Coronary artery (tissue), 2 donors: ENCODE measurements around the gene NTMT1.

Source experiments
- DNase-seq: peaks from one replicate; pipeline ENCODE4 v3.0.0-alpha.2; 2017; ENCODE audit warnings: low spot score
- H3K27ac ChIP-seq, 2 donors: fragments of 200-600 bp; sonication (generic); one replicate each; pipeline ENCODE4 v1.5.1; 2016 to 2019
- H3K4me3 ChIP-seq: fragments of 200-600 bp; sonication (generic); 2 replicates; pipeline ENCODE4 v1.5.1; 2016; ENCODE audit warnings: mild to moderate bottlenecking, moderate library complexity
- CTCF ChIP-seq: fragments of 200-600 bp; sonication (generic); IDR thresholded peaks from one replicate; pipeline ENCODE4 v1.5.1; 2019; ENCODE audit warnings: antibody characterized with exemption

Gene NTMT1

GRCh38 chr9:129626079-129626624 lies at the start of gene NTMT1:
Gene NTMT1 (plus strand): TSS chr9:129626163. CDS start chr9:129632704, 6,541 bp downstream.
- peak within 1 kb of the TSS; percentile 90 to 95 for H3K27ac ChIP-seq
- peak; percentile 91 for DNase-seq
- H3K4me3 ChIP-seq, result peak within 1 kb of the TSS; percentile 79
- TF ChIP-seq CTCF, result no peak

DNA sequence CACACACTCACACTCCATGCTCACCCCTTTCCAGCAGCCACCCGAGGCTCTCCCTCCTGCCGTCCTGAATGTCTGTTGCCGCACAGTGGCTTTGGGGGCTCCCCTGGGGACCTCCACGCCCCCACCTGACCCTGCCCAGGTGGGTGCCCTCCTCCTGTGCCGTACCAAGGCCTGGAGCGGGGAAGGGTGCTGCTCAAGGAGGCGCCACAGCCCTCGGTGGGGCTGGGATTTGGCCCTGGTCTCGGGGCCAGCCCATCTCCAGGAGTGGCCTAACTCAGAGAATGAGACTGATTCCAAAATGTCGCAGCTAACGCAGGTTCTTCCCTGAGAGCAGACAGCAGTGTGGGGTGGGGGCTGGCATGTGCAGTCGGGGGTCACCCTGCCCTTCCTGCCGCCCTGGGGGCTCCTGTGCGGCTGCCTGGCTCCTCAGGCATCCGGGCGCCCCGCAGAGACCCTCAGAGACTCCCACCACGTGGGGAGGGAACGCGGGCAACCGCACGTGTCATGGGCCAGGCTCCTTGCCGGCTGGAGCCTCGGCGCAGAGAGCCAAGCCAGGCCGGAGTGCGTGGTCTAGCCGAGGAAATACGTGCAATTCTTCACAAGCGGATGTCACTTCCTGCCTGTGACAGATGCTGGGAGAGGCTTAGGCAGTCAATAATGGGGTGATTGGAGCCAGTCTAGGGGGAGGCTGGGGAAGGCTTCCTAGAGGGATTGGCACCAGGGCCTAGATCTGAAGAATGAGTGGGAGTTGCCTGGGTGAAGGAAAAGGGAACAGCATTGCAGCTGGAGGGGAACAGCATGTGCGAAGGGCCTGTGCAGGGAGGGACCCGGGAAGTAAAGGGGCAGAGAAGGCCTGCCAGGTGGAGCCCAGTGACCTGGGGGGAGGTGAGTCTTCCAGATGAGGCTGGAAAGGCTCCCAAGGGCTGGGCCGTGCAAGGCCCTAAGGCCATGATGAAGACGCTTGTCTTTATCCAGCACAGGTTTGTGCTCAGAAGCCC lies 49.1 kb upstream of the NTMT1 start:
- DNase-seq, result peak; percentile 69
- H3K4me3 ChIP-seq, result no peak overlapping the region
- H3K27ac ChIP-seq, result no peak overlapping the region
- TF ChIP-seq CTCF, result no peak

DNA sequence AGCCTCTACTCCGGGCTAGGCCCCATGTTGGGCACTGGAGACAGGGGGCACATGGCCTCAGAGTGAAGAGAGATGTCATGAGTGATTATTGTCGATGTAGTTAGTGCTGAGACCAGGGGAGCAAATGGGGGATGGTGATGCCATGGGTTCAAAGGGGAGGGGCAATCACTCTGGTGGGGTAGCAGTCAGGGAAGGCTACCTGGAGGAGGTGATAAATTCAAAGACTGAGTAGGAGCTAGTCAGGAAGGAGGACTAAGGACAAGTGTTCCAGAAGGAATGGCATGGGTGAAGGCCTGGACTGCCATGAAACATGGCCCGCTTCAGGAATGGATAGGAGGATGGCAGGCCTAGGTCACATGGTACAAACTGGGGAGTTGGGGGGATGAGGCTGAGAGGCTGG lies 46.7 kb upstream of the NTMT1 start:
- DNase-seq, result no peak
- no peak for TF ChIP-seq CTCF
- Histone ChIP-seq H3K4me3 (no peak overlapping the region), H3K27ac (no peak overlapping the region)

- no peak for DNase-seq
- Histone ChIP-seq H3K4me3 (no peak overlapping the region), H3K27ac (no peak overlapping the region)
- no peak for TF ChIP-seq CTCF
Observed at GRCh38 chr9:129580211-129580915, 45.6 kb upstream of the NTMT1 start.

DNA sequence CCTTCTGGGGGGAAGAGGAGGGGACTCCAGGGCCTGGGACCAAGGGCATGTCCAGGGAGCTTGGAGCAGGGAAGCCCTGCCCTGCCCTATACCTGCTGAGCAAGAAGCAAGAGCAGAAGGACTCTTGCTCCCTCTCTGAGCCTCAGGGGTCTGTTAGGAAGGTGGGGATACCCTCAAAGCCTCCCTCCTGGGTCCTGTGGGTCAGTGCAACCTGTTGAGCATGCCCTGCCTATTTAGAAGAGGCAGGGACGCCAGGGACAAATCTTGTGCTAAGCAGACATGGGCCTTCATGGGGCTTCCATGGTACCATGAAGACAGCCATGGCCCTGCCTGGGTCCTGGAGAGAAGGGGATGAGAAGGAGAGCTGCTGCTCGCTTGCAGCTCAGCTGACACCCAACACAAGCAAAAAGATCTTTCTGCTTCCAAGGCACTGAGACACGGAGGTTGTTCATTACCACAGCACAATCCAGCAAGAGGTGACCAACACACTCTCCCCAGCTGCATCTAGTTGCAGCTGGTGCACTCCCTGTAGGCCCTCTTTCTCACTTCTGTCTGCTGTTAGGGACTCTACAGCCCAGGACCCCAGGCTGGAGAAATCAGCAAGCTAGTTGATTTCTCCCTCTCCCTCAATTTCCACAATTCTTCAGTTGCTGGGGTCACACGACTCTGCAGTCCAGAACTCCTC lies 44.3 kb upstream of the NTMT1 start:
- Histone ChIP-seq H3K27ac (no peak overlapping the region), H3K4me3 (no peak overlapping the region)
- no peak for DNase-seq
- TF ChIP-seq CTCF, result no peak

- DNase-seq, result no peak
- TF ChIP-seq CTCF, result no peak
- no peak overlapping the region for H3K4me3 ChIP-seq
- no peak overlapping the region for H3K27ac ChIP-seq
Observed at GRCh38 chr9:129582855-129583254, 43.1 kb upstream of the NTMT1 start.
